ENCODE measurements around the gene TRAIP. TPM values are rescaled to one million over a fixed set of nuclear protein-coding genes. Genes with fewer than 3 reads are reported as not detected.
"Not testable (repeated sequence)": the region's sequence is repeated elsewhere in the genome, so short reads cannot be mapped to it uniquely, and the experiment has no call there.

TRAIP gene, protein sequence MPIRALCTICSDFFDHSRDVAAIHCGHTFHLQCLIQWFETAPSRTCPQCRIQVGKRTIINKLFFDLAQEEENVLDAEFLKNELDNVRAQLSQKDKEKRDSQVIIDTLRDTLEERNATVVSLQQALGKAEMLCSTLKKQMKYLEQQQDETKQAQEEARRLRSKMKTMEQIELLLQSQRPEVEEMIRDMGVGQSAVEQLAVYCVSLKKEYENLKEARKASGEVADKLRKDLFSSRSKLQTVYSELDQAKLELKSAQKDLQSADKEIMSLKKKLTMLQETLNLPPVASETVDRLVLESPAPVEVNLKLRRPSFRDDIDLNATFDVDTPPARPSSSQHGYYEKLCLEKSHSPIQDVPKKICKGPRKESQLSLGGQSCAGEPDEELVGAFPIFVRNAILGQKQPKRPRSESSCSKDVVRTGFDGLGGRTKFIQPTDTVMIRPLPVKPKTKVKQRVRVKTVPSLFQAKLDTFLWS
- 25.1 and 28.0 TPM in 2 replicates for total RNA-seq (2022)
- percentile 56 among the genes with signal in this experiment for Bru-seq, nascent RNA
- percentile 64 among the genes with signal in this experiment for BruChase-seq, experiment 1, labeled RNA remaining after a 2-hour chase
- BruChase-seq, experiment 2, labeled RNA remaining after a 6-hour chase: percentile 58 among the genes with signal in this experiment
- long read RNA-seq, transcript TRAIP-201 (15 exons, 2,028 nt): major isoform, 19 of 35 reads
- long read RNA-seq, partial matches to known transcripts: 7 of 35 reads
- long read RNA-seq, other reads (novel, unspliced or antisense): 9 of 35 reads

DNA sequence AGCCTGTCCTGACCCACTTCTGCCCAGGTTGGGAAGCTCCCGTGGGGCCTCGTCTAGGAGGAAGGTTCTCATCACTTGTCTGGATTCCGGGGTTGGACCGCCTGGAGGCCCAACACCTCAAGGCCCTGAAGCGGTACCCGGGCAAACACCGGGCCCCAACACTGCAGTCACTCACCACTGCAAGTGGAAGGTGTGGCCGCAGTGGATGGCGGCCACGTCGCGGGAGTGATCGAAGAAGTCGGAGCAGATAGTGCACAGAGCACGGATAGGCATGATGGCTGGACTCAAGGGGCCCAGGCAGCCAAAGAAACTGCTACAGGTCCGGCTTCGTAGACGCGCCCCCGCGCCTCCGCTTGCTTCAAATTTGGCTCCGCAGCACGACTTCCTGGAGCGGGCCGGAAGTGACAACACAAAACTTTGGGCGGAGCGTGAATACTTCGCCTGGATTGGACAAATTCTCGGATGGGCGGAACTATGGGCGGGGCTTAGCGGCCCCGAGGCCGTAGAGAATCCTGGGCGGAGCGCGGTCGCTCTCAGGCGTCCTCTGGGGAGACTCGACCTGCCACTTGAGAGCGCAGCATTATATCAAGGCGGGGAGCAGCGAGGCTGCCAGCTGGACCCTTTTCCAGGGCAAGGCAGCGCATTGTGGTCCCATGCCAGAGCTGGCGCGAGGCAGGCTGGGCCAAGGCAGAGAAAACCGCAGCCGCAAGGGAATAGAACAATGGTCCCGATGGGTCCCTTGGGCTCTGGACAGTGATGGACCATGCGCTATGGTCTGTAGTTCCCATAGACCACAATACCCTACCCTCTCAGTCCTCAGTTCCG lies at the start of gene TRAIP:
TSS of gene TRAIP (minus strand) at position 384 of the 825 bp plus-strand sequence. CDS start at position 273, 111 bp downstream.
- no peaks in the 10 kb centered on the region for H3K27me3 Mint-ChIP-seq (ENCODE audit: insufficient read depth, unreplicated experiment)
- TF ChIP-seq, protein P1, sequence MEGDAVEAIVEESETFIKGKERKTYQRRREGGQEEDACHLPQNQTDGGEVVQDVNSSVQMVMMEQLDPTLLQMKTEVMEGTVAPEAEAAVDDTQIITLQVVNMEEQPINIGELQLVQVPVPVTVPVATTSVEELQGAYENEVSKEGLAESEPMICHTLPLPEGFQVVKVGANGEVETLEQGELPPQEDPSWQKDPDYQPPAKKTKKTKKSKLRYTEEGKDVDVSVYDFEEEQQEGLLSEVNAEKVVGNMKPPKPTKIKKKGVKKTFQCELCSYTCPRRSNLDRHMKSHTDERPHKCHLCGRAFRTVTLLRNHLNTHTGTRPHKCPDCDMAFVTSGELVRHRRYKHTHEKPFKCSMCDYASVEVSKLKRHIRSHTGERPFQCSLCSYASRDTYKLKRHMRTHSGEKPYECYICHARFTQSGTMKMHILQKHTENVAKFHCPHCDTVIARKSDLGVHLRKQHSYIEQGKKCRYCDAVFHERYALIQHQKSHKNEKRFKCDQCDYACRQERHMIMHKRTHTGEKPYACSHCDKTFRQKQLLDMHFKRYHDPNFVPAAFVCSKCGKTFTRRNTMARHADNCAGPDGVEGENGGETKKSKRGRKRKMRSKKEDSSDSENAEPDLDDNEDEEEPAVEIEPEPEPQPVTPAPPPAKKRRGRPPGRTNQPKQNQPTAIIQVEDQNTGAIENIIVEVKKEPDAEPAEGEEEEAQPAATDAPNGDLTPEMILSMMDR (IDR thresholded peaks at IDR 0.05; ENCODE audit: insufficient read depth in 1 of 2, low read depth in 1 of 2, low read length in 1 of 2, severe bottlenecking in 1 of 2, unreplicated experiment in 1 of 2): no peak
- H3K9me3 Mint-ChIP-seq (ENCODE audit: unreplicated experiment): no peaks in the 10 kb centered on the region
- Histone ChIP-seq H3K4me3 (ENCODE audit: low read depth, low read length) (peak within 1 kb of the TSS; percentile 87), H3K4me1 (0 out of 2 replicates have a peak, but pooled peaks cover 4% of the 10 kb centered on the region), H3K36me3 (ENCODE audit: control insufficient read depth, insufficient read depth, low read length) (no peaks in the 10 kb centered on the region), H3K27me3 (replicated peaks; ENCODE audit: control insufficient read depth, insufficient read depth, low read length) (no peaks in the 10 kb centered on the region), H3K9me3 (no peaks in the 10 kb centered on the region)
- POLR2A ChIA-PET: interaction anchor here (1.1 kb wide), 1 partner anchor 24 kb away, joined by 3 read pairs; no protein-coding TSS in a partner anchor
- BruUV-seq (replicated peaks): no TSS peak
- peaks cover 6% of the 10 kb centered on the region for H3K4me1 Mint-ChIP-seq (ENCODE audit: low read depth, unreplicated experiment)
- H3K36me3 Mint-ChIP-seq (ENCODE audit: insufficient read depth, unreplicated experiment): peaks cover 7% of the 10 kb centered on the region
- CTCF ChIA-PET: interaction anchor here (1.1 to 1.7 kb wide), 2 partner anchors 54 to 73 kb away, joined by 3 to 4 read pairs; partner anchors contain the start of genes INKA1 and MON1A
- H3K4me3 Mint-ChIP-seq (ENCODE audit: unreplicated experiment): peak within 1 kb of the TSS; percentile 93
- intact Hi-C loops (cut with micrococcal nuclease; ENCODE audit: unreplicated experiment): loop anchor here (1.0 to 5.0 kb wide), 3 partner anchors 17 to 73 kb away; partner anchors contain the start of genes MON1A and MST1R
- peak; percentile 92 to 94 for DNase-seq
- peak within 1 kb of the TSS; percentile 88 for H3K27ac Mint-ChIP-seq (ENCODE audit: unreplicated experiment)

DNA sequence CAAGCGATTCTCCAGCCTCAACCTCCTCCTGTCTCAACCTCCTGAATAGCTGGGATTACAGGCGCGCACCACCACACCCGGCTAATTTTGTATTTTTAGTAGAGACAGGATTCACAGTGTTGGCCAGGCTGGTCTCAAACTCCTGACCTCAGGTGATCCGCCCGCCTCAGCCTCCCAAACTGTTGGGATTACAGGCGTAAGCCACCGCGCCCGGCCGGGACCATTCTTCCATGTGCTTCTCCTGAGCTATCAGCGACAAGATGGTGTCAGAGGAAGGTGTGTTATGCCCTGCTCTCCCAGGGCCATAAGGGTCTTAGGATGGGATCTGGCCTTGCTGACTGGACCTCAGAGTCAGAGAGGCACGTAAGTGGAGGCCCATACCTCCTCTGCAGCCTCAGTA lies 48.1 kb upstream of the TRAIP start:
- H3K4me1 ChIP-seq: peaks cover 57% of the 10 kb centered on the region
- intact Hi-C loops (cut with micrococcal nuclease; ENCODE audit: unreplicated experiment): loop anchor here (5.0 kb wide), 1 partner anchor 47 kb away; the partner anchor contains the start of gene TRAIP
- not testable (repeated sequence) for H3K36me3 Mint-ChIP-seq (ENCODE audit: insufficient read depth, unreplicated experiment); H3K9me3 Mint-ChIP-seq (ENCODE audit: unreplicated experiment); H3K27me3 ChIP-seq (replicated peaks; ENCODE audit: control insufficient read depth, insufficient read depth, low read length); BruUV-seq (replicated peaks); H3K4me1 Mint-ChIP-seq (ENCODE audit: low read depth, unreplicated experiment); DNase-seq; H3K4me3 ChIP-seq (ENCODE audit: low read depth, low read length); H3K36me3 ChIP-seq (ENCODE audit: control insufficient read depth, insufficient read depth, low read length); H3K9me3 ChIP-seq; H3K27me3 Mint-ChIP-seq (ENCODE audit: insufficient read depth, unreplicated experiment)
- ChIA-PET POLR2A (interaction anchor here (0.6 kb wide), 1 partner anchor 28 kb away, joined by 4 read pairs; no protein-coding TSS in a partner anchor), CTCF (interaction anchor here (1.1 kb wide), 1 partner anchor 101 kb away, joined by 5 read pairs; the partner anchor contains the start of gene INKA1)
- Mint-ChIP-seq H3K27ac (ENCODE audit: unreplicated experiment) (peak overlapping the region; percentile 86), H3K4me3 (ENCODE audit: unreplicated experiment) (peak overlapping the region; percentile 80)
